ENCODE data around the gene MAEA.

- TF ChIP-seq CTCF (IDR thresholded peaks at IDR 0.05; ENCODE audit: borderline replicate concordance, extremely low read depth, low read length, poor library complexity, severe bottlenecking), result no peak
- TF ChIP-seq EZH2 (IDR thresholded peaks at IDR 0.05; ENCODE audit: borderline replicate concordance, low read depth, low read length, severe bottlenecking), result no peak
Observed at GRCh38 chr4:1300466-1301455, 11.1 kb downstream of the MAEA start.
